Mammary epithelial cell (primary cell): ENCODE data around the gene ZBTB20.

Experiments used
- CTCF ChIP-seq, 2 donors: IDR thresholded peaks in 1 of 2; conservative IDR thresholded peaks in 1 of 2; 2 replicates each; pipeline ENCODE4 v1.5.1; 2011 to 2012; ENCODE audit warnings: inconsistent platforms in 2 of 2, low read length in 2 of 2, mild to moderate bottlenecking in 2 of 2, control low read depth in 1 of 2, low read depth in 1 of 2; ENCODE audit not compliant: insufficient read depth in 1 of 2; ENCODE audit errors: extremely low read depth in 1 of 2
- EZH2 ChIP-seq: IDR thresholded peaks from 2 replicates; pipeline ENCODE4 v1.6.1; 2012; ENCODE audit warnings: low read length, inconsistent platforms, borderline replicate concordance

- TF ChIP-seq CTCF (conservative IDR thresholded peaks at IDR 0.05 in 1 of 2, IDR thresholded peaks at IDR 0.05 in 1 of 2; ENCODE audit: extremely low read depth in 1 of 2, insufficient read depth in 1 of 2, low read depth in 1 of 2, low read length in 2 of 2) (no peak), EZH2 (no peak)
Observed at GRCh38 chr3:115007966-115008365, 139.1 kb downstream of the ZBTB20 start.
